NCI-H1417 treated with DMSO at 0.1 percent for 48 hours (cell line): Measurements from ENCODE around the gene TMEM184B.

Experiments used
- DNase-seq: peaks from one replicate; lab custom pipeline; 2025; lab: John Stamatoyannopoulos, UW

Gene TMEM184B

DNA sequence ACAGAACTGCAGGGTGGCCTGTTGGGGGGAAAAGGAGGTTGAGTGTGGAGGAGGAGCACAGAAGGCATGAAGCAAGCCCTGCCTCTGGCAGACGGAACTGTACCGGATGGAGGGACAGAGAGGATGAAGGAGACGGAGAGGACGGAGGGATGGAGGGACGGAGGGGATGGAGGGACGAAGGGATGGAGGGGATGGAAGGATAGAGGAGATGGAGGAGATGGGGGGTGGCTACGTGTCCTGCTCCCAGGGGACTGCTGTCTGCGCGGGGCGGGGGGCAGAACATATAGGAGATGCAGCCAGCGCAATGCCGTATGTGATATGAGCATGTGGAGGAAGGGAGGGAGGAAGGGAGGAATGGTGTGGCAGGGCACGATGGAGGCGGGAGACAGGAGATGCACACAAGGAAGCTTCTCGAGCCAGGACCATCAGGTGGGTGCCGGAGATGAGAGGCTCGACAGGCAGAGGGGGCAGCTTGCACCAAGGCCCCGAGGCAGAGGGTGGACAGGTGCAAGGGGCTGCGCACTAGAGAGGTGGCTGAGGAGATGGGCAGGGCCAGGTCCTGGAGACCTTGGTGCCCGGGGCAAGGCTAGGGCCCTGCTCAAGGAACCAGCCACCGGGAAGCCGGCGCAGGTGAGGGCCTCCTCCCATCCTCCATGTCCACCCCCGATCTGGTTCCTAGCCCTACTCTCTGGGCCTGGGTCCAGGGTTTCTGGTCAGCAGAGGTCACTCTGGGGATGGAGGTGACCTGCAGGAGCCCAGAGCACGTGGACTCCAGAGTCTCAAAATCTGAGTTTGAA, 45.8 kb downstream of the TMEM184B start:
- no peak for DNase-seq

DNA sequence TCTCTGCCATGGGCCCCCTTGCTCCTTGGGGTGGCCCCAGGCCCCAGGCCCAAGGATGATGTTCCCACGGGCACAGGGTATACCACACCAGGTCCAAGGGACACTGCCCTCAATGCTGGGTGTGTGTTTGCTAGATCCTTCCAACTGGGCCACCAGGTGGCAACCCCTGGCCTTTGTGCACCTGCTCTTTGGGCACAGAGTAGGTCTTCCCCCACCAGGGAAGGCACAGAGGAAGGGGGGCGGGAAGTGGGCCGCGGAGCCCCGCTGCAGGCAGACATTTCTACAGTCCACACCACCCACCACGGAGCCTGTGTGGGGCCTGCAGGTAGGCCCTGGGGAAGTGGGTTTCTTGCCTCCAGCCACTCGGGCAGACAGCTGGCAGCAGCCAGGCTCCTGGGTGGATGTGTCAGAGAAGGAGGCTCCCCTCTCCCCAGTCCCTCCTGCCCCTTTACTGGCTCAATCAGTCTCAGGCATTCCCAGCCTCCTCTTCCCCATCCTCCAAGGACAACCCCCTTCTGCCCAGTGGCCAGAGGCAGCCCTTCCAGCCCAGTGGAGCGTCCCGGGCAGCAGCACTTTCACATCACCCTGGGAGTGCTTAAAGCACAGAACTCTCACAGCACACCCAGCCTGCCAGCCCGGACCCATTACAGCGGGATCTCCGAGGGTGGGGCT, 49.4 kb downstream of the TMEM184B start:
- DNase-seq, result no peak

GRCh38 chr22:38222797-38223119, 50.1 kb downstream of the TMEM184B start:
- DNase-seq, result no peak

DNA sequence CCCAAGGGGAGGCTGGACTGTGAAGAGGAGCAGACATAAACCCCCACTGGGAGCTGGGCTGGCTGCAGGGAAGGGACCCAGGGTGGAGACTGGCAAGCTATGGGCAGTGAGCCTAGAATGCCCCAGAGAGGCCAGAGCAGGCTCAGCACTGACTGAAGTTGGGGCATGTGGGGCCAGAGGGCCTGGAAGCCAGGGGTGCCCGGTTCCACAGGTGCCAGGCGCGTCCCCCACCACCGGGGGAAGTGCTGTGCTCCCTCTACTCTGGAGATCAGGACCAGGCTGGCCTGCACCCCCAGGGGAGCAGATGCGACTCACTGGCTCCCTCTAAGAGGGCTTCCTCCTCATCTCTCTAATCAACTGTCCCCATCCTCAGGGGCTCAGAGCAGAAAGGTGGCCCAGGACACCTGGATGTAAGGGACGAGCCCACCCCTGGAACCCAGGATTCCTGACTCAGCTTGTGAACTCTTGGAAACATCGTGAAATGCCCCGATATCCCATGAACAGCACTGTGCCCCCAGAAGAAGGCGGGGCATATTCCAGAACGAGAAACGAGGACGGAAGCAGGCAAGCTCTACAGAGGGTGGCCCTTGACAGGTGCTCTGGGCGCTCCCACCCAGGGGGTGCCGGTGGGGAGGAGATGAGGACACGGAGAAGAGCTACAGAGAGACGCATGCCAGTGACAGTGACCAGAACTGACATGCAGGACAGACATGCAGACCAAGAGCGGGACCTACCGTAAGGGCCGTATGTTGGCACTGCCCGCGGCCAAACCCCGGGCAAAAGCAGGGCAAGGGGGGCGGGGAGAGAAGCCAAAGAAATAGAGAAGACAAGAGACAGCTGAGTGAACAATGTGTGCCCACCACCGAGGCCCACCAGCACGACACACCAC, 50.7 kb downstream of the TMEM184B start:
- no peak for DNase-seq

DNA sequence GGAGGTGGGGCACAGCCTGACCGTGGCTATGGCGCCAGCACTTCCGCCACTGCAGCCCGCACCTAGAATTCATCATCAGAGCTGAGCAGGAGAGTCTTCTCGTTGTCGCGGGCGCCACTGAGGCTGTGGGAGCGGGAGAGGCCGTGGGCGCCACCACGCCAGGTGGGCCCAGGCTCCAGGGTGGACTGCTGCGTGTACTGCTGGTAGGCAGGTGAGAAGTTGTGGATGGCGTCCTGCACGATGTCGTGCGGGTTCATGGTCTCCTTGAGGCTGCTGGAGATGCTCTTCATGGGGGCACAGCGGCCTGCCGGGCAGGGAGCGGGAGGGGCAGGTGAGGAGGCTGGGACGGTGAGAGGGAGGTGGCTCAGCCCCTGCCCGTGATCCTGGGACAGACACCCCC, 51.4 kb downstream of the TMEM184B start:
- DNase-seq, result no peak

DNA sequence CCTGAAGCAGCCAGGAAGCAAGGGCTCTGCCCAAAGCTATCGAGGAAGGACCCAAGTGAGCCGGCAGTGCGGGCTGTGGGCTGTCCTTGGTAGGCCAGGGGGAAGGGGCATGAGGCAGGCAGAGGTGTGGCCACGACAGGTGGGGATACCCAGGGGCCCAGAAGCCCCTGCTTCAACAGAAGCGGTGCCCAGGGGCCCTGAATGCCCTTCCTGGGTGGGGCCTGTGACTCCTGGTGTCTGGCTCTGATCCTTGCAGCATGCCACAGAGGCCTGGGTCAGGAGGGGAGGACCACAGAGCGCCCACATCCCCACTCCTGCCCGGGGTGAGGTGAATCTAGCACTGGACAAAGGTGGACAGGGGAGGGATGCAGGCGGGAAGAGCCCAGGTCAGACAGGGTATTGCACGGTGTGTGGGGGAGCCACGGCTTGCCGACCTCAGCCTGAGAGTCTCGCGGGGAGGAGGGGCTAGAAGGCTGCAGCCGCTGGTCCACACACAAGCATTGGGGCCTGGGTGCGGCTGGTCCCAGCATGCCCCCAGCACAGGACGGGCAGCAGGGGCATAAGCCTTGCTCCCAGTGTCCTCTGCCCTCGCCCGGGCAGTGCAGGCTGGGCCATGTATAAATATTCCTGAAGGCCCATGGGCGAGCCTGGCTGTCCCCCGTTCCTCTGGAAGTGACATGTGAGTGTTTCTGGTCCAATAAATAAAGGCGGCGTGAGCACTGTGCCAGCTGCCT, 52.0 kb downstream of the TMEM184B start:
- DNase-seq, result no peak

GRCh38 chr22:38220163-38220562, 52.6 kb downstream of the TMEM184B start:
- no peak for DNase-seq

- no peak for DNase-seq
These were observed 53.2 kb downstream of the TMEM184B start for GRCh38 chr22:38219632-38220031.

DNA sequence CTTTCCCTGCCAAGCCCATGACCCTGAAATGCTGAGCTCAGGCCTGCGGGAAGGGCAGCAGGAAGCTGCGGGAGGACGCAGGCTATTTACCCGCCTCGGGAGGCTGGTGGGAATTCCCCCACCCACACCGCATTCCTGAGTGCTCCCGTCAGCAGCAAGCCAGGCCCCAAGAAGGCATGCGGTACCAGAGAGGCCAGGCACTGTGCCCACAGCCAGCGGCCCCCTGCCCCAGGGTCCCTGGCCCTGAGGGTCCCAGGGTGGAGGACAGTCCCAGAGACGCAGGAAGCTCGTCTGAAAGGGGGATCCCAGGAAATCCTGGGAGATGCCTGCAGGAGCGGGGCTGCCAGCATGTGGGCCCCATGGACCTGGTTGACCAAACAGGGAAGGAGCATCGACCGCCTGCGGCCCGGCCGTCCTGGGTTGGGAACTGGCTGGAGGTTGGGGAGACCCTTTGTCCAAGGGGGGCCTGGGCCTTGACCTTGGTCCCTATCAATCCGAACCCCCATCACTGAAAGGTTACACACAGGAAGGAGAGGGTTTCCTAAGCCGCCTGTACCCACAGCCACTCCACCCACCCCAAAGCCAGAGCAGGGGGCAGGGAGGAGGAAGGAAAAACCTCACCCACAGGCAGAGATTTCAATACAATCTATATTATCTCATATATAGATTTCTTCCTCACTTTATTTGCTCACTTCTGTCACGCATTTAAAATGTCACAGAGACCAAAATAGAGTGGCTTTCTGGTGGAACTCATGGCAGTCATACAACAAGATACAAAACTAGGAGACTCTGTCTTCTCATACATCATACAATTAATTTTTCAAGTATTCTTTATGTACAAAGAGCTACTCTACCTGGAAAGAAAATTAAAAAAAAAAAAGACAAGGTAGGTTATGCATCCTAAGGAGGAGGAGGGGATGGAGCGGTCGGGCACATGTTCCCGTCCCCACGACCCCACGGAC, 53.9 kb downstream of the TMEM184B start:
- no peak for DNase-seq

DNA sequence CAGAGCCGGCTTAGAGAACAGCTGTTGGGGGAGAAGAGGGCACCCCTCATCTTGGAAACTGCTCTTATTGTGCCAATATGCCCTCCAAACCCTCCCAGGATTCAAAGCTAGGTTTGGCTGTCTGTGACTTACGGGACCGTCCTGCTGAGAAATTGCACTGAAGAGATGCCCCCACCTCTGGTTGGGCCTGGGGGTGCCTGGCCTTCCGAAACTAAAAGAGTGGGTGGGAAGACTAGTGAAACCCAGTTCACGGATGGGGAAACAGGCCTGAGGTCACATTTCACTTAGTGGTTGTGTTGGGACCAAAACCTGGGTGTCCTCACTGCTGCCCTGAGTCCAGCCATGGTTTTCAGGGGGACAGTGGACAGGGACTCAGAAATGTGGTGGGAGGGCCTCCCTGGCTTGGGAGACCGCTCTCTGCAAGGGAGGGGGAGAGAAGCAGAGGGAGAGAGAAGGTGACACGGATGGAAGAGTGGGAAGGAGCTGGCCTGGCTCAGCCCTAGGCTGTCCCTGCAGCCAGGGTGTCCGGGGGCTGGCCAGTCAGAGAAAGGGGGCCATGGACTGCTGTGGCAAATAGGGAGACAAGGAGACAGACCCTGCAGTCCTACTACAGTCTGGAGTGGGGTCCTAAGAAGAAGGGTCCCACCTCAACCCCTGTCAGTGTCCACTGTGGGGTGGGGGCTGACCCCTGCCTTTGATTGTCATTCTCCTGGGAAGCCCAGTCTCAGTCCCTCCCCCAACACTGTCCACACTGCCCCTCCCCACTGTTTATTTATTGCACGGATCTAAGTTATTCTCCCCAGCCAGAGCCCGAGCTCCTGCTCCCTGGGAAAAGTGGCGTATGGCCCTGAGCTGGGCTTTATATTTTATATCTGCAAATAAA, 57.4 kb downstream of the TMEM184B start:
- DNase-seq, result no peak

DNA sequence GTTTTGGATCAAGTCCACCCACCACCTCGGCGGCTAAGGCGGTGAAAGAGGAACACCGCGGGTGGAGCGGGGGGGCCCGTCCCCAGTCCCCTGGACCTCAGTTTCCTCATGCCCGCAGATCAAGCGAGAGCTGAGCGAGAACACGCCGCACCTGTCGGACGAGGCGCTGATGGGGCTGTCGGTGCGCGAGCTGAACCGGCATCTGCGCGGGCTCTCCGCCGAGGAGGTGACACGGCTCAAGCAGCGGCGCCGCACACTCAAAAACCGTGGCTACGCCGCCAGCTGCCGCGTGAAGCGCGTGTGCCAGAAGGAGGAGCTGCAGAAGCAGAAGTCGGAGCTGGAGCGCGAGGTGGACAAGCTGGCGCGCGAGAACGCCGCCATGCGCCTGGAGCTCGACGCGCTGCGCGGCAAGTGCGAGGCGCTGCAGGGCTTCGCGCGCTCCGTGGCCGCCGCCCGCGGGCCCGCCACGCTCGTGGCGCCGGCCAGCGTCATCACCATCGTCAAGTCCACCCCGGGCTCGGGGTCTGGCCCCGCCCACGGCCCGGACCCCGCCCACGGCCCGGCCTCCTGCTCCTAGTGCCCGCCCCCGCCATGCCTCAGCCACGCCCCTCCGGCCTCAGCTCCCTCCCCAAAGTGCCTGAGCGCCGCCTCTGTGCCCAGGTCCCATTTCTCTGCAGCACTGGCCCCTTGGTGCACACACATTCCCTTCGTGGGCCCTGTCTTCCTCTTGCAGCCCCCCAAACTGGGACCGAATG, 58.3 kb downstream of the TMEM184B start:
- no peak for DNase-seq

DNA sequence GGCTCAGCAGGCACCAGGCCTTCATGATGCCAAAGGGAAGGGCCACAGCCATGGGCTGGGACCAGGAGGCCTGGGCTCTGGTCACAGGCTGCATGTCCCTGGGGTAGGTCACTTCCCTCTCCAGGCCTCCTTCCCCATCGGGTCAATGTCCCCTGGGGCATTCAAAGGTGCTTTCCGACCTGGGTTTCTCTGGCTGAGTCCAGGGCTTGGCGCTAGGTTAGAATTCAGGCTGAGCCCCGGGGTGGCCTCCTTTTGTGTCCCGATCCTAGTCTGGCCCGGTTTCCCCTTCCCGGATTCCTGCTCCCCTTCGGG, 58.9 kb downstream of the TMEM184B start:
- DNase-seq, result no peak

DNA sequence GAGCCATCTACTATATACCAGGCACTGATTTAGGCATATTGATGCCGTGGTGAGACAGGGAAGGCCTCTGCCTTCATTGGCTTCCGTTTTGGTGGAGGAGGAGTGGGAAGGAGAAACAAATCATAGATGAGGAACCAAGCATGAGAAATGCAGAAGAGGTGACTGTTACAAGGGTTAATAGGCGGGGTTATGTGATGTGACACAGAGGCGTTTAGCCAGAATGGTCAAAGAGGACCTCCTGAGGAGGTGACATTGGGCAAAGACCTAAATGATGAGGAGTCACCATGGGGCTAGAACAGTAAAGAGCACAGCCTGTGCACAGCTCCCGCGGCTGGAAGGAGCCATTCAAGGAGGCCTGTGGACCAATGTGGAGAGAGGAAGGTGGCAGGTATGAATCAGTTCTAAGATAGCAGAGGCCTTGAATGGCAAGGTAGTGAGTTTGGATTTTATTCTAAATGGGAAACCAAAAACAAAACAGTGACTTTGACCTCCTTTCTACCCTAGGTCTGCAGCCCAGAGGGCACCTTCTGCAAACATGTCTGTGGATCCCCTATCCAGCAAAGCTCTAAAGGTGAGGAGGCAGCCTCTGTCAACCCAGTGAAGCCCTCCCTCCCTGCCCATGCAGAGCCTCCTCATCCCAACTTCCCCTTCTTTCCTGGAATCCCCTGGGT, 59.4 kb downstream of the TMEM184B start:
- DNase-seq, result no peak

DNA sequence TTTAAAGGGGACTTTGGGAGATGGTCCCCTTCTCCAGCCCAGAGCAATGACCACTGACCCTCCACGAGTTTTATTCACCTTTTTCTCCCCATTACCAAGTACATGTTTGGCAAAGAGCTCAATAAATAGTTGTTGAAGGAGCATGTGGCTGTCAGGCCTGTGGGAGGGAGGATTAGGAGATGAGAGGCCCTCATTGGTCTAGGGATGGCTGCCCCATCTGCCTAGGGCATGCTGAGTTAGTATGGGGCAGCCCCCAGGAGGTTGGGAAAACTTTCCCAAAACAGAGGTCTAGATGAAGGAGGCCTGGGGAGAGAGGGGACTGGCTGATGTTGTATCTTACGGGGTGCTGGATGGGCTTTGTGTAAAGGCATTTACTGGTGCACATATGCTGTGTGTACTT, 60.4 kb downstream of the TMEM184B start:
- DNase-seq, result no peak

DNA sequence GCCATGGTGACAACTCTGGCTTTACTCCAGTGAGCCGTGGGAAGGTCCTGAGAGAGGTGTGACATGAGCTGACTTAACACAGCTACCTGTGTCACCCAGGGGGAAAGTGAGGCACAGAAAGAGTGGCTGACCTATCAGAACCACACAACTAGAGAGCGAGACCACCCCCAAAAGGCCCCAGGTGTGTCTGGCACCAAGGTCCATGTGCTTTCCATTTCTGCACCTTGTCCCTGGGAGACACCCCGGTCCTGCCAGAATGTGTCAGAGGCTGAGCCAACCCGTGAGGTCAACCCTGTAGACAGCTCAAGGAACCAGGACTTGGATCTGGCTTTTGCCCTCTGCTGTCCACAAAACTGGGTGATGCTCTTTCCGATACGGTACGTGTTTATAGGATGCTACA, 61.3 kb downstream of the TMEM184B start:
- no peak for DNase-seq

DNA sequence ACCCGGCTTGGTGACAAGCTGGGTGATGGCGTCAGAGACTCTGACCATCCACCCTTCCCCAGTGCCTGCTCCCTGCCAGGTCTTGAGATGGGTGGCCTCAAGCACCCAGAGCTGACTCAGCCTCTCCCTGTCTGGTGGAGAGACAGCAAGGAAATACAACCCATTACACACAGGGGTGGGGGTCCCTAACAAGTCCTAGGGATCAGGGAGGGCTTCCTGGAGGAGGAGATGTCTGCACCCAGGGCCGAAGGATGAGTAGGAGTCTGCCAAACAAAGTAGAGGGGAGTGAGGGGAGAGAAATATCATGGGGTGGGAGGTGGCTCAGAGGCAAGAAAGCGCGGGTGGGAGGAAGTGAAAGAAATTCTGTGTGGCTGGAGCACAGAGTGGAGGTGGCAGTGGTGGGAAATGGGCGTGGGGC, 64.2 kb downstream of the TMEM184B start:
- no peak for DNase-seq

- DNase-seq, result no peak
These were observed 64.8 kb downstream of the TMEM184B start for GRCh38 chr22:38207898-38208432.
